ENCODE measurements around the gene PIM2.
A peak's percentile ranks its signal among the peaks of the same experiment; 100 is the strongest.

Gene PIM2

GRCh38 chrX:48942895-48943294 is 24.1 kb upstream of the PIM2 start:
- Histone ChIP-seq H3K9ac (ENCODE audit: low read length) (no peak overlapping the region), H3F3A (ENCODE audit: insufficient read depth, low read length) (no peaks in the 10 kb centered on the region), H3K79me2 (ENCODE audit: insufficient read depth, low read length) (no peaks in the 10 kb centered on the region), H3K27ac (ENCODE audit: low read depth, low read length, poor library complexity, severe bottlenecking) (peak overlapping the region; percentile 75), H3K4me2 (ENCODE audit: low read length) (no peak overlapping the region), H3K36me3 (ENCODE audit: insufficient read depth, low read length) (no peaks in the 10 kb centered on the region), H3K4me1 (ENCODE audit: insufficient read depth, low read length, severe bottlenecking) (peaks cover 65% of the 10 kb centered on the region), H4K20me1 (ENCODE audit: insufficient read depth, low read length) (no peaks in the 10 kb centered on the region), H2AFZ (ENCODE audit: low read length) (no peak overlapping the region), H3K27me3 (ENCODE audit: insufficient read depth, low read length) (no peaks in the 10 kb centered on the region), H3K9me3 (ENCODE audit: low read length) (no peaks in the 10 kb centered on the region), H3K4me3 (ENCODE audit: low read depth, low read length, poor library complexity, severe bottlenecking) (no peak overlapping the region), H3K9me2 (ENCODE audit: low read depth, low read length) (no peaks in the 10 kb centered on the region)
- no peak for TF ChIP-seq EZH2 (IDR thresholded peaks at IDR 0.05; ENCODE audit: borderline replicate concordance, low read length)
- TF ChIP-seq, protein P1, sequence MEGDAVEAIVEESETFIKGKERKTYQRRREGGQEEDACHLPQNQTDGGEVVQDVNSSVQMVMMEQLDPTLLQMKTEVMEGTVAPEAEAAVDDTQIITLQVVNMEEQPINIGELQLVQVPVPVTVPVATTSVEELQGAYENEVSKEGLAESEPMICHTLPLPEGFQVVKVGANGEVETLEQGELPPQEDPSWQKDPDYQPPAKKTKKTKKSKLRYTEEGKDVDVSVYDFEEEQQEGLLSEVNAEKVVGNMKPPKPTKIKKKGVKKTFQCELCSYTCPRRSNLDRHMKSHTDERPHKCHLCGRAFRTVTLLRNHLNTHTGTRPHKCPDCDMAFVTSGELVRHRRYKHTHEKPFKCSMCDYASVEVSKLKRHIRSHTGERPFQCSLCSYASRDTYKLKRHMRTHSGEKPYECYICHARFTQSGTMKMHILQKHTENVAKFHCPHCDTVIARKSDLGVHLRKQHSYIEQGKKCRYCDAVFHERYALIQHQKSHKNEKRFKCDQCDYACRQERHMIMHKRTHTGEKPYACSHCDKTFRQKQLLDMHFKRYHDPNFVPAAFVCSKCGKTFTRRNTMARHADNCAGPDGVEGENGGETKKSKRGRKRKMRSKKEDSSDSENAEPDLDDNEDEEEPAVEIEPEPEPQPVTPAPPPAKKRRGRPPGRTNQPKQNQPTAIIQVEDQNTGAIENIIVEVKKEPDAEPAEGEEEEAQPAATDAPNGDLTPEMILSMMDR (IDR thresholded peaks at IDR 0.05; ENCODE audit: low read length): no peak

GRCh38 chrX:48940404-48940955 is 21.7 kb upstream of the PIM2 start:
- H3K9me2 ChIP-seq (ENCODE audit: low read depth, low read length): no peaks in the 10 kb centered on the region
- H4K20me1 ChIP-seq (ENCODE audit: insufficient read depth, low read length): no peaks in the 10 kb centered on the region
- H3K79me2 ChIP-seq (ENCODE audit: insufficient read depth, low read length): no peaks in the 10 kb centered on the region
- H2AFZ ChIP-seq (ENCODE audit: low read length): no peak overlapping the region
- peak overlapping the region; percentile 99 for H3K27ac ChIP-seq (ENCODE audit: low read depth, low read length, poor library complexity, severe bottlenecking)
- H3K9me3 ChIP-seq (ENCODE audit: low read length): no peaks in the 10 kb centered on the region
- H3K27me3 ChIP-seq (ENCODE audit: insufficient read depth, low read length): no peaks in the 10 kb centered on the region
- H3K9ac ChIP-seq (ENCODE audit: low read length): peak overlapping the region; percentile 66; the same call in 1 of the 2 replicates
- peak overlapping the region; percentile 70; the same call in 1 of the 2 replicates for H3K4me2 ChIP-seq (ENCODE audit: low read length)
- no peak overlapping the region for H3K4me3 ChIP-seq (ENCODE audit: low read depth, low read length, poor library complexity, severe bottlenecking)
- peaks cover 80% of the 10 kb centered on the region for H3K4me1 ChIP-seq (ENCODE audit: insufficient read depth, low read length, severe bottlenecking)
- H3K36me3 ChIP-seq (ENCODE audit: insufficient read depth, low read length): peaks cover 10% of the 10 kb centered on the region; the same call in 1 of the 2 replicates
- TF ChIP-seq, protein P1 (IDR thresholded peaks at IDR 0.05; ENCODE audit: low read length): no peak
- TF ChIP-seq EZH2 (IDR thresholded peaks at IDR 0.05; ENCODE audit: borderline replicate concordance, low read length): no peak
- no peaks in the 10 kb centered on the region for H3F3A ChIP-seq (ENCODE audit: insufficient read depth, low read length)

GRCh38 chrX:48939524-48940228 is 20.9 kb upstream of the PIM2 start:
- Histone ChIP-seq H3F3A (ENCODE audit: insufficient read depth, low read length) (no peaks in the 10 kb centered on the region), H3K9me2 (ENCODE audit: low read depth, low read length) (no peaks in the 10 kb centered on the region), H3K27me3 (ENCODE audit: insufficient read depth, low read length) (no peaks in the 10 kb centered on the region), H3K9me3 (ENCODE audit: low read length) (no peaks in the 10 kb centered on the region), H3K9ac (ENCODE audit: low read length) (peak overlapping the region; percentile 66), H3K36me3 (ENCODE audit: insufficient read depth, low read length) (peaks cover 15% of the 10 kb centered on the region; the same call in 1 of the 2 replicates), H2AFZ (ENCODE audit: low read length) (no peak overlapping the region), H3K79me2 (ENCODE audit: insufficient read depth, low read length) (no peaks in the 10 kb centered on the region), H3K4me3 (ENCODE audit: low read depth, low read length, poor library complexity, severe bottlenecking) (peak overlapping the region; percentile 35), H3K4me2 (ENCODE audit: low read length) (peak overlapping the region; percentile 70), H3K27ac (ENCODE audit: low read depth, low read length, poor library complexity, severe bottlenecking) (peak overlapping the region; percentile 99), H3K4me1 (ENCODE audit: insufficient read depth, low read length, severe bottlenecking) (peaks cover 83% of the 10 kb centered on the region), H4K20me1 (ENCODE audit: insufficient read depth, low read length) (no peaks in the 10 kb centered on the region)
- TF ChIP-seq EZH2 (IDR thresholded peaks at IDR 0.05; ENCODE audit: borderline replicate concordance, low read length): no peak
- TF ChIP-seq, protein P1 (IDR thresholded peaks at IDR 0.05; ENCODE audit: low read length): no peak

All from OCI-LY1 (cell line).